HG03159 (cell line): Measurements from ENCODE around the gene CIAO2B.

Experiments
- ATAC-seq: cut with Tn5 transposase; IDR thresholded peaks from one replicate; pipeline ENCODE4 v1.9.1; 2021; ENCODE audit warnings: mild to moderate bottlenecking, moderate library complexity; ENCODE audit not compliant: unreplicated experiment

The CIAO2B gene

DNA sequence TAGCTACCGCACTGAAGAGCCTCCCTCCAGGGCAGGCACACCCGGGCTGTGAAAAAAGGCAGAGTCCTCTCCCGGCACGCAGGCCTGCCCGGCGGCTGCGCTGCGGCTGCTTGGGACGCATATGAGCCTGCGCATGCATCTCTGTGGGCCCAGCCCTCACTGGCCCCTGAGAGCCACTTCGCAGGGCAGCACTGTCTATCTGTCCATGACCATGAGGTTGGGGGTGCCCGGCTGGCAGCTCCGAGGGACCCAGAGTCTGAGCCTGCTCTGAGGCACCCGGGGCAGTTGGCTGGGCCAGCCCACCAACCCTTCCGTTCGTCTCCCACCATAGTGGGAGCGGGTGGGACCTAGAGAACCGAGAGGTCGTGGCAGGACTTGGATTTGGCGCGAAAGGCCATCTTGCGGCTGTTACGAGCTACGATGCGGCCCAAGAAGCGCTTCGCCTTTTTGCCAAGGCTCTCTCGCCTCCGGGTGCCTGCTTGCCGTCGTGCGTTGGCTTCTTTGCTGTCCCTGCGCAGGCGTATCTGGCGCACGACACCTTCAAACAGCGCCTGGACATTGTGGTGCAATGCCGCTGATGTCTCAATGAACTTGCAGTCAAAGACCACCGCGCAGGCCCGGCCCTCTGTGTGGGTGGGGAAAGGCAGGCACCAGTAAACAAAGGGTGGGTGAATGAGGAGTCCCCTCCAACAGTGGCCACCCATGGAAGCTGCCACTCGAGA, 12.3 kb downstream of the CIAO2B start:
- ATAC-seq = no peak

DNA sequence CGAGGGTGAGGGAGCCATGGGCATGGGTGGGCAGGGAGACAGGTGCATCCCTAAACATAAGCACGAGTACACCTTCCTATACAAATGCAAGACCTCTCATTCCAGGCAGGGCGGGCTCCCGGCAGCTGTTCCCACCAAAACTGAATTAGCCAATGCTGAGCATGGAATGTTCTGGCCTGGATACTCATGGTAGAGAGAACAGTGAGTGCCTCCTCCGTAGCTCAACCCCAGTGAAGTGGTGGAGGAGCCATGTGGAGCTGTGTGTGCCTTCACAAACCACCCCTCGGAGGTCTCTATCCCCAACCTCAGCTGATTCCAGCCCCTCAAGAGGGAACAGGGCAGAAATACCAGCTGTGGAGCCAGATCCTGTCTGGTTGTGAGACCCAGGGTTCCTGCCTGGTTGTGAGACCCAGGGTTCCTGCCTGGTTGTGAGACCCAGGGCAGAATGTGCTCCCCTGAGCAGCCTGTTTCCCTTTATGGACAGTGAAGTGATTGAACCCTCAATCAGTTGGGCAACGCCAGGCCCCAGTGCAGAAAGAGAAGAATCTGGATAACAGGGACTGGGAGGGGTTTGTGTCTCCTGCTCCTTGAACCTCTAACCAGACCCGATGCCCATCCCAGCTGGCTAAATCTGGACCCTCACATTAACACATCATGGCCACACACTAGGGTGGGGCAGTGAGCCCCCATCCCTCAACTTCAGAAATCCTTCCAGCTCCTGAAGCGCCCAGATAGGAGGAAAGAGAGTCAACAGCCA, 13.1 kb downstream of the CIAO2B start:
- no peak for ATAC-seq

GRCh38 chr16:66920299-66920590, 14.0 kb downstream of the CIAO2B start:
- no peak for ATAC-seq

- ATAC-seq = no peak
Measured at GRCh38 chr16:66919569-66920298, 14.5 kb downstream of the CIAO2B start.

DNA sequence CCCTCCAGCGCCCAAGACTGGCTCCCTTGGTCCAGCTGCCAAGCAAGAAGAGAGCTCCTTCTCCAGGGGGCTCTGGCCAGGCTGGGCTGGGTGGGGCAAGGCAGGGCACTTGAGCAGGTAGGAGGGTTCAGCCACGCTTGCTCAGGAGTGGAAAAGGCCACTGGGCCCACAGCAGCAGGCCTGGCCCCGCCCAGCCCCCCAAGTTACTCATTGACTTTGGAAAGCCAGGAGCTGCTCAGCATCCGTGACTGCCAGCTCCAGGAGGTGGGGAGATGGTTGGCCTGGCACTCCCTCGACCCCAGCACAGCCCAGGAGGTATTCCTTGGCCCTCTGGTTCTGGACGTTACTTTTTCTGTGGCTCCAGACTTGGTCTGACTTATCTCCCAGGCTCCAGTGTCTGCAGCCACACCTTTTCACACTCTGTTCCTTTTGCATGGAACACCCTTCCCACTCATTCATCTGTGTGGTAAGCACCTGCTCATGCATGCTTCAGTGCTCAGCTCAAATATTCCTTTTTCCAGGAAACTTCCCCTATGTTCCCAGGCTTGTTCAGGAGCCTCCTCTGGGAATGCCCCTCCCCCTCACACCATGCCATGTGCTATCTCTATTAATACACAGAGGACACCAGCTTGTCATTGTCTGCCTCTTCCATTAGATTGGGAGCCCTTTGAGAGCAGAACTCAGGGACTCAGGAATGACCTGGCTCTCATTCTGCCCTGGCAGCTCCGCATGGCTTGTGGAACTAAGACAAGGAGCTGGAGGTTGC, 15.2 kb downstream of the CIAO2B start, which contains the start of gene CDH16:
TSS of gene CDH16 (minus strand) at position 83 of the 766 bp plus-strand sequence. CDS start 820 bp downstream, outside the sequence.
- no peak for ATAC-seq

GRCh38 chr16:66918355-66918754, 15.8 kb downstream of the CIAO2B start:
- ATAC-seq = no peak

GRCh38 chr16:66917741-66918140, 16.5 kb downstream of the CIAO2B start:
- no peak for ATAC-seq

GRCh38 chr16:66916518-66916917, 17.7 kb downstream of the CIAO2B start:
- ATAC-seq = no peak

GRCh38 chr16:66915041-66915440, 19.2 kb downstream of the CIAO2B start:
- ATAC-seq = no peak

- no peak for ATAC-seq
Measured at GRCh38 chr16:66914541-66914940, 19.7 kb downstream of the CIAO2B start.

- ATAC-seq = no peak
Measured at GRCh38 chr16:66913711-66914110, 20.5 kb downstream of the CIAO2B start.

DNA sequence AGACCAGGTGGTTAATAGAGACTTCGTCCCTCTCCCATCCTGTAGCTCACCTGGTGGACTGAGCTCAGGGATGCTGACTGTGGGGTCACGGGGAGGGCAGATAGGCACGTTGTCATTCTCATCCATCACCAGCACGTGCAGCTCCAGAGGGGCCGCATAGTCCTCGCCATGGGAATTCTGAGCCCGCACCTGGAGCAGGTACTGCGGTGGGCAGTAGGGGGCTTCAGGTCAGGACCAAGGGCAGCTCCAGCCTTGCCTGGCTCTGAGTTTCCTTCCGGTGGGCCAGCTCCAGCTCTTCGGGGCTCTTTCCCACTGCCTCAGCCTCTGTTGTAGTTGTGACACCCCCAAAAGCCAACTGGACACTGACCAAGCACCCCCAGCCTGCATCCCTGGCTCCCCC, 21.1 kb downstream of the CIAO2B start:
- no peak for ATAC-seq

GRCh38 chr16:66911801-66912200, 22.4 kb downstream of the CIAO2B start:
- no peak for ATAC-seq

DNA sequence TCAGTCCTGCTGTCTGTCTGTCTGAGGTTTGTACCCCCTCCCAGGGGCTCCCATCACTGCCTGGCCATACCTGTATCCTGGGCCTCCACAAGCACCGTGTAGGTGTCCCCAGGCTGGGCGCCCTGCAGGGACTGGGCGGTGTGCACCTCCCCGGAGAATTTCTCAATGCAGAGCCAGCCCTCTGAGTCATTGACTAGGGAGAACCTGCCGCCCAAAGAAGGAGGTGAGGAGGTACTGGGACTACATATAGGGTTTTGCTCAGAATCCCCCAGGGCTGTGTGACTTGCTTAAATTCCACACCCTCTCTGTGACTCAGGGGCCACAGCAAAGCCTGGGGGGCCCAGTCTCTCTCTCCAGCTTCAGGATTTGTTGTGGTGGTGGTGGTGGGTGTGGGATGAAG, 23.1 kb downstream of the CIAO2B start:
- no peak for ATAC-seq

DNA sequence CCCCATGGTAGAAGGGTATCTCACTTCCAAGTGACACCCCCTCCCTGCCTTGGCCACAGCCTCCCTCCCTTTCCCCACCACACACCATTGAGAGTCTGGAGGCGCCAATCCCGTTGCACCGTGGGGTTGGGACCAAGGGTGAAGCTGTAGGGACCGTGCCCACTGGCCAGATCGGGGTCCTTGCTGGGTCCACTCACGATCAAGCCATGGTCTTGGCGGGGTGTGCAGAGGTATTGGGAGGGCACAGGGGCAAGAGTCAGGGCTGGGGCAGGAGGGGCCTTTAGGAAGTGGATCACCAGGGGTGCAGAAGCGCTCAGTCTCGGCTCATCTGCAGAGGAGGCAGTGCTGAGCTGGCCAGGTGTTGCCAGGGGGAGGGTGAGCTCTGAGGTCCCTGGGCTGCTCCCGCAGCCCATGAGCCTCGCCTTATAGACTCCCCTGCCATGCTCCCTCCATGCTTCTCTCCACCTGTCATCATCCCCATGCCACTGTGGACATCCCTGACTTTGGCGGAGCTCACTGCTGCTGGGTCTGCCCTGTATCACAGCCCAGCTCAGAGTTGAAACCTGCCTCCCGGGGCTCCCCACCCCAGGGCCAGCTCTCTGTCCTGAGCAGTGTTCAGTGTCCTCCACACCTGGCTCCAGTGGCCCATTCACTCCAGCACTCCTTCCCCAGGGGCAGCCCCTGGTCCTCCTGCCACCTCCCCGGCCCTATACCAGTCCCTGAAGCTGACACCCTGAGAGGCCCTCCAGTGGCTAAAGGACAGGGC, 23.8 kb downstream of the CIAO2B start:
- ATAC-seq = no peak

- ATAC-seq = no peak
Measured at GRCh38 chr16:66908762-66909559, 25.2 kb downstream of the CIAO2B start.

GRCh38 chr16:66908116-66908515, 26.1 kb downstream of the CIAO2B start:
- no peak for ATAC-seq

DNA sequence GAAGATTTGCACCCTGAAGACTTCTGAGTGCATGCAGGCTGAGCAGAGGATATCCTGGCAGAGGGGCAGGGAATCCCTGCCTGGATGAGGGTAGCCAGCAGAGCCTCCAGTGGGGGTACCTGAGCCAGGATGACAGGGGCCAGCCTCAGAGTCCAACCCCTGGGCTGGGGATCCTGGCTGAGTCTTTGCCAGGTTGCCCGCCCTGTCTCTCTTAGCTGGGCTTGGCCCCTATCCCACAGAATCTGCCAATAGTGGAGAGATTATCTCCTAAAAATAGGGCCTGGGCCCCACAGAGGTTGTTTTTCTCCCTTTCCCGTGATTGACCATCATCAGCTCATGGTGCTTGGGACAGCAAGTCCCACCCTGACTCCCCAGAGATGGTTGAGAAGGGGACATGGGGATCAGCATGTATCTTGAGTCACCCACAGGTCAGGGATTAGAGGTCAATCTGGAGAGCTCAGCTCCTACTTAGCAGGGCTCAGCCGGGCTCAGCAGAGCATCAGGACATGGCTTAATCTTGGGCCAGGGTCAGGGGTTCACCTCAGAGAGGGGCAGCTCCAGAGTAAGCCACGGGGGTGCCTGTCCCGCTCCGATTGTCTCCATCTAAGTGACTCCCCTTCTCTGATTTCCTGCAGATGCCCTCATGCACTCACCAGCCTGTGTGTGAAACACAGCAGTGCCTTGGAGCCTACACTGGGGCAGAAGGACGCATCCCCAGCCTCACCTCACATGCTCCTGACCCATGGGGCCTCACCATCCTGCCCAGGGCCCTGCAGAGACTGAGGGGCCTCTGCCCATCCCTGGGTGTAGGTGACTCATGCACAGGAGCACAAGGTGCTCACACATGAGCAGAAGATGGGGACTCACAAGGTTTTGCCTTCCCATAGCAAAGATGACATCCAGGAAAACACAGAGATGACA, 27.0 kb downstream of the CIAO2B start:
- ATAC-seq = no peak
